Stimulated activated CD4-positive, alpha-beta T cell treated with anti-CD3 and anti-CD28 coated beads, Interleukin-1b, Interleukin-23, amount 100 ng/mL, for 1 hour (primary cell): ENCODE results near the gene NRDC.

Experiments used
- DNase-seq, 2 donors: peaks; one replicate each; pipeline ENCODE4 v3.0.0-alpha.2; 2020; ENCODE audit warnings: low read depth in 2 of 2

The NRDC gene

DNA sequence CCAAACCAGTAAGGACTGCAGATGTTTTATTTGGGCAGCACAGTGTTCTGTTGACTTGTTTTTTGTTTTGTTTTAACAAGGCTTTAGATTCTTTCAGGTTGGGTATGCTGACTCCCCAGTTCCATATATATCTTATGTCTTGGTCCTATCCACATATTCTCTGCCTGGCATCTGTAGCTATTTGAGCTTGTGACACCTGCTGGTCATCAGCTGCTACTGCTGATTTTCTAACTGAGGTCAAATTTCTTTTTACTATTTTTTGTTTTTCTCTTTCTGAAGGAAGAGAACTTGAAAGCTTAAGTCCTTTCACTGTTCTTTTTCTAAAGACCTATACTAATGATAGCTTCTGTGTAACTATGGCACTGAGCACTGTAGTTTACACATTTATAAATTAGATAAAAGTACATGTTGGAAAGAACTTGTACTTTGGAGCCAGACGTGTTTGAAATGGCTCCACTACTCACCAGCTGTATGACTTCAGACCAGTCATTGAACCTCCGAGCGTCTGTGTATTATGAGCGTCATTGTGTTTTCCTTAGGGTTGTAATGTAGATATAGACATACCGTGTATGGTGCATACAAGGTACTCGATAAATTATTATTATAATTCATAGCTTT, 109.4 kb downstream of the NRDC start:
- no peak for DNase-seq

GRCh38 chr1:51761351-51761750, 117.2 kb downstream of the NRDC start:
- no peak for DNase-seq

GRCh38 chr1:51760872-51761271, 117.7 kb downstream of the NRDC start:
- no peak for DNase-seq

- no peak for DNase-seq
Measured at GRCh38 chr1:51758310-51758709, 120.2 kb downstream of the NRDC start.

- no peak for DNase-seq
Measured at GRCh38 chr1:51756290-51756689, 122.2 kb downstream of the NRDC start.

GRCh38 chr1:51755437-51755836, 123.1 kb downstream of the NRDC start:
- no peak for DNase-seq

GRCh38 chr1:51754666-51755065, 123.9 kb downstream of the NRDC start:
- no peak for DNase-seq

DNA sequence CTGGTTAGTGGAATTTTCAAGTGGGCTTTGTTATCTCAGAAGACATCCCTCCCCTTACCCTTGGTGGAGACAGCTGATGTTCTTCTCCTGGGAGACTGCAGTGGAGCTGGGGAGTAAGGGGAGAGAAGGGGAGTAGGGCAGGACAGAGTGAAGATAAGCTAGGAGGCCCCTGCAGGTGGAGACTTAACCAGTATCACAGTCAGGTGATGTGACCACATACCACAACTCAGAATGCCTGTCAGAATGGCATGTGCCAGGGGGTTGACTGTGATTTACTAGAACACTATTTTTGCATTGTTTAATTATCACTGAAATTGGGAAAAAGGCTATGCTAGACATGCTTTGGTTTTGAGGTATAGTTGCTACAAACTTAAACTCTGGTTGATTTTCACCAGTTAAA, 124.6 kb downstream of the NRDC start:
- DNase-seq = no peak

GRCh38 chr1:51752073-51752948, 126.2 kb downstream of the NRDC start:
- DNase-seq = no peak

- DNase-seq = no peak
Measured at GRCh38 chr1:51750729-51751128, 127.8 kb downstream of the NRDC start.

DNA sequence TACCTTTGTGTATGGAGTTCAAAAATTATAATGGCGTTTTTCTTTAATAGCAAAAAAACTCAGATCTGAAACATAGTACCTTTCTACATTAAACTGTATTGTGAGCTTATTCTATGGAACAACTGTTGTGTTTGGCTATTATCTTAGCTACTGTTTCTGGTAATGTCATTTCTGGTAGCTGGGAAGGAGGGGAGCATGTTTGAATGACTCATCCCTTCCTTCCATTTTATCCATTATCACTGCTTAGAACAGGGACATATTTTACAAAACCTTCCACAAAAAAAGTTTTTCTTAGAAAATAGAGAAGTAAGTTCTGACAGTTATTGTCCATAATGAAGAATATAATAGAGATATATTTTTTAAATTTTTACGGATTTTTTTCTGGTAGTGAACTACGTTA, 128.3 kb downstream of the NRDC start:
- no peak for DNase-seq

GRCh38 chr1:51749151-51749550, 129.4 kb downstream of the NRDC start:
- no peak for DNase-seq

DNA sequence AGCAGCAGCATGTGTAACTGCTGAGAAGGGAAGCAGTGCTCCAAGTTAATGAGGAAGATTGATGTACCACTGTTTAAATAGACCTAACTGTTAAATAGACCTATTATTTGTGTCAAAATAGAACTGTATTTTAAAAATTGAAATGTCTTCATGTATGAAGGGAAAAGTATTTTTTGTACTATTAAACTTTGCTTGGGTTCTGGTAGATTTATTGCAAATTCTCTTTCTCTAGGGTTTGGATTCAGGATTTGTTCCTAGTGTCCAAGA, 133.3 kb downstream of the NRDC start:
- no peak for DNase-seq

- DNase-seq = no peak
Measured at GRCh38 chr1:51744506-51745303, 133.8 kb downstream of the NRDC start.

GRCh38 chr1:51741121-51741681, 137.3 kb downstream of the NRDC start:
- no peak for DNase-seq

DNA sequence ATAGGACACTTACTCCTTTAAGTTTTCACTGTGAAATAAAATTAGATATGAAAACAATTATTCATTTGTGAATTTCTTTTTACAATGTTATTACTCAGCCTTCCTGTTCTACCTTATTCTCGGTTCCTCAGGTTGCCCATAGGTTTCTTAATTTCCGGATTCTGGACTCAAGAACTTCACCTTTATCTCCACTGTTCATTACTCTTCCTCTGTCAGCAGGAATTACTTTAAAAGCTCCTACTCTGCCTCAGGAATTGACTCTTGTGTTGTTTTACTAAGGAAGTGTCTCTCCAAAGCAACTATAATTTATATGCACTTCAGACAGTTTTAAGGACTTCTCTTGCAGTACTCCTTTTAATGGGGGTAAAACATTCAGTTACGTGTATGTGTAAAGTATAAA, 137.9 kb downstream of the NRDC start:
- no peak for DNase-seq
